ENCODE measurements around the gene C4B. TPM values are rescaled to one million over a fixed set of nuclear protein-coding genes. Genes with fewer than 3 reads are reported as not detected.
"Not testable (repeated sequence)": the region's sequence is repeated elsewhere in the genome, so short reads cannot be mapped to it uniquely, and the experiment has no call there.

The C4B gene
- polyA plus RNA-seq, 4 donors = 9.6 to 87.6 (median 26.6) TPM

- FAIRE-seq; H3K27ac ChIP-seq (ENCODE audit: low read depth in 1 of 3, low read length in 2 of 3); H3K4me3 ChIP-seq (ENCODE audit: low read depth in 1 of 3, low read length in 3 of 3); DNase-seq; H3K9me3 ChIP-seq (ENCODE audit: control insufficient read depth in 2 of 2, insufficient read depth in 1 of 2, low read depth in 1 of 2, low read length in 1 of 2); H3K36me3 ChIP-seq (ENCODE audit: control insufficient read depth in 3 of 3, insufficient read depth in 2 of 3, low read depth in 1 of 3, low read length in 3 of 3); H3K4me1 ChIP-seq (ENCODE audit: control insufficient read depth in 3 of 3, insufficient read depth in 2 of 3, low read depth in 1 of 3, low read length in 2 of 3); H3K27me3 ChIP-seq (ENCODE audit: control insufficient read depth in 3 of 3, insufficient read depth in 3 of 3, low read length in 3 of 3): not testable (repeated sequence)
- WGBS, 3 donors = 54 to 75% (median 70%) methylated on average over 5 to 7 of the region's 10 CpGs
These were observed 26.8 kb downstream of the C4B start for GRCh38 chr6:32041385-32041784.

- not testable (repeated sequence) for H3K27ac ChIP-seq (ENCODE audit: low read depth in 1 of 3, low read length in 2 of 3); H3K27me3 ChIP-seq (ENCODE audit: control insufficient read depth in 3 of 3, insufficient read depth in 3 of 3, low read length in 3 of 3); DNase-seq; H3K4me1 ChIP-seq (ENCODE audit: control insufficient read depth in 3 of 3, insufficient read depth in 2 of 3, low read depth in 1 of 3, low read length in 2 of 3); H3K4me3 ChIP-seq (ENCODE audit: low read depth in 1 of 3, low read length in 3 of 3); H3K9me3 ChIP-seq (ENCODE audit: control insufficient read depth in 2 of 2, insufficient read depth in 1 of 2, low read depth in 1 of 2, low read length in 1 of 2); H3K36me3 ChIP-seq (ENCODE audit: control insufficient read depth in 3 of 3, insufficient read depth in 2 of 3, low read depth in 1 of 3, low read length in 3 of 3); FAIRE-seq
- WGBS, 3 donors = 89 to 92% (median 92%) methylated on average over 10 to 14 of the region's 15 CpGs
These were observed 27.7 kb downstream of the C4B start for GRCh38 chr6:32042276-32042675.

GRCh38 chr6:32043589-32044380, 29.2 kb downstream of the C4B start:
- not testable (repeated sequence) for H3K9me3 ChIP-seq (ENCODE audit: control insufficient read depth in 2 of 2, insufficient read depth in 1 of 2, low read depth in 1 of 2, low read length in 1 of 2); H3K4me3 ChIP-seq (ENCODE audit: low read depth in 1 of 3, low read length in 3 of 3); FAIRE-seq; H3K27me3 ChIP-seq (ENCODE audit: control insufficient read depth in 3 of 3, insufficient read depth in 3 of 3, low read length in 3 of 3); DNase-seq; H3K27ac ChIP-seq (ENCODE audit: low read depth in 1 of 3, low read length in 2 of 3); H3K36me3 ChIP-seq (ENCODE audit: control insufficient read depth in 3 of 3, insufficient read depth in 2 of 3, low read depth in 1 of 3, low read length in 3 of 3)
- H3K4me1 ChIP-seq (ENCODE audit: control insufficient read depth in 3 of 3, insufficient read depth in 2 of 3, low read depth in 1 of 3, low read length in 2 of 3) = peaks cover 0 to 11% (median 0%) of the 10 kb centered on the region in 3 donors
- WGBS, 3 donors = 83 to 89% (median 88%) methylated on average over 11 to 18 of the region's 31 CpGs

GRCh38 chr6:32044916-32045315, 30.3 kb downstream of the C4B start:
- H3K27ac ChIP-seq (ENCODE audit: low read depth in 1 of 3, low read length in 2 of 3); H3K36me3 ChIP-seq (ENCODE audit: control insufficient read depth in 3 of 3, insufficient read depth in 2 of 3, low read depth in 1 of 3, low read length in 3 of 3); H3K4me3 ChIP-seq (ENCODE audit: low read depth in 1 of 3, low read length in 3 of 3); DNase-seq; H3K9me3 ChIP-seq (ENCODE audit: control insufficient read depth in 2 of 2, insufficient read depth in 1 of 2, low read depth in 1 of 2, low read length in 1 of 2); FAIRE-seq; H3K27me3 ChIP-seq (ENCODE audit: control insufficient read depth in 3 of 3, insufficient read depth in 3 of 3, low read length in 3 of 3): not testable (repeated sequence)
- H3K4me1 ChIP-seq (ENCODE audit: control insufficient read depth in 3 of 3, insufficient read depth in 2 of 3, low read depth in 1 of 3, low read length in 2 of 3) = peaks cover 0 to 11% (median 0%) of the 10 kb centered on the region in 3 donors
- 84 to 92% (median 84%) methylated on average over 7 to 14 of the region's 18 CpGs for WGBS, 3 donors

- FAIRE-seq (no peak), DNase-seq (peak in 1 of 2 donors; percentile 2)
- no peak overlapping the region for H3K4me3 ChIP-seq (ENCODE audit: low read depth in 1 of 3, low read length in 3 of 3)
- H3K9me3 ChIP-seq (ENCODE audit: control insufficient read depth in 2 of 2, insufficient read depth in 1 of 2, low read depth in 1 of 2, low read length in 1 of 2) = no peaks in the 10 kb centered on the region
- peaks cover 0 to 11% (median 0%) of the 10 kb centered on the region in 3 donors for H3K4me1 ChIP-seq (ENCODE audit: control insufficient read depth in 3 of 3, insufficient read depth in 2 of 3, low read depth in 1 of 3, low read length in 2 of 3)
- WGBS, 3 donors = 76 to 86% (median 79%) methylated on average over 21 to 22 of the region's 22 CpGs
- H3K36me3 ChIP-seq (ENCODE audit: control insufficient read depth in 3 of 3, insufficient read depth in 2 of 3, low read depth in 1 of 3, low read length in 3 of 3) = peaks cover 0 to 5% (median 0%) of the 10 kb centered on the region in 3 donors
- H3K27me3 ChIP-seq (ENCODE audit: control insufficient read depth in 3 of 3, insufficient read depth in 3 of 3, low read length in 3 of 3) = no peaks in the 10 kb centered on the region
- peak overlapping the region in 2 of 3 donors; percentile 22 to 76 for H3K27ac ChIP-seq (ENCODE audit: low read depth in 1 of 3, low read length in 2 of 3)
These were observed 31.3 kb downstream of the C4B start for GRCh38 chr6:32045811-32046449.

GRCh38 chr6:32046450-32047083, 32.0 kb downstream of the C4B start:
- FAIRE-seq = no peak
- peak in 1 of 2 donors; percentile 19 for DNase-seq
- 32 to 45% (median 43%) methylated on average over 14 of the region's 14 CpGs for WGBS, 3 donors
- no peaks in the 10 kb centered on the region for H3K27me3 ChIP-seq (ENCODE audit: control insufficient read depth in 3 of 3, insufficient read depth in 3 of 3, low read length in 3 of 3)
- H3K9me3 ChIP-seq (ENCODE audit: control insufficient read depth in 2 of 2, insufficient read depth in 1 of 2, low read depth in 1 of 2, low read length in 1 of 2) = no peaks in the 10 kb centered on the region
- peaks cover 0 to 5% (median 0%) of the 10 kb centered on the region in 3 donors for H3K36me3 ChIP-seq (ENCODE audit: control insufficient read depth in 3 of 3, insufficient read depth in 2 of 3, low read depth in 1 of 3, low read length in 3 of 3)
- peaks cover 0 to 11% (median 0%) of the 10 kb centered on the region in 3 donors for H3K4me1 ChIP-seq (ENCODE audit: control insufficient read depth in 3 of 3, insufficient read depth in 2 of 3, low read depth in 1 of 3, low read length in 2 of 3)
- H3K27ac ChIP-seq (ENCODE audit: low read depth in 1 of 3, low read length in 2 of 3) = peak overlapping the region in 1 of 3 donors; percentile 76
- H3K4me3 ChIP-seq (ENCODE audit: low read depth in 1 of 3, low read length in 3 of 3) = no peak overlapping the region

- Histone ChIP-seq H3K4me3 (ENCODE audit: low read depth in 1 of 3, low read length in 3 of 3) (no peak overlapping the region), H3K27me3 (ENCODE audit: control insufficient read depth in 3 of 3, insufficient read depth in 3 of 3, low read length in 3 of 3) (no peaks in the 10 kb centered on the region), H3K27ac (ENCODE audit: low read depth in 1 of 3, low read length in 2 of 3) (peak overlapping the region in 1 of 3 donors; percentile 76), H3K9me3 (ENCODE audit: control insufficient read depth in 2 of 2, insufficient read depth in 1 of 2, low read depth in 1 of 2, low read length in 1 of 2) (no peaks in the 10 kb centered on the region), H3K36me3 (ENCODE audit: control insufficient read depth in 3 of 3, insufficient read depth in 2 of 3, low read depth in 1 of 3, low read length in 3 of 3) (peaks cover 0 to 5% (median 0%) of the 10 kb centered on the region in 3 donors), H3K4me1 (ENCODE audit: control insufficient read depth in 3 of 3, insufficient read depth in 2 of 3, low read depth in 1 of 3, low read length in 2 of 3) (peaks cover 0 to 11% (median 0%) of the 10 kb centered on the region in 3 donors)
- FAIRE-seq (no peak), DNase-seq (peak in 1 of 2 donors; percentile 6)
- WGBS, 3 donors = 55 to 56% (median 55%) methylated on average over 11 of the region's 11 CpGs
These were observed 32.5 kb downstream of the C4B start for GRCh38 chr6:32047084-32047478.

- H3K9me3 ChIP-seq (ENCODE audit: control insufficient read depth in 2 of 2, insufficient read depth in 1 of 2, low read depth in 1 of 2, low read length in 1 of 2) = no peaks in the 10 kb centered on the region
- peaks cover 0 to 5% (median 0%) of the 10 kb centered on the region in 3 donors for H3K36me3 ChIP-seq (ENCODE audit: control insufficient read depth in 3 of 3, insufficient read depth in 2 of 3, low read depth in 1 of 3, low read length in 3 of 3)
- peaks cover 0 to 11% (median 0%) of the 10 kb centered on the region in 3 donors for H3K4me1 ChIP-seq (ENCODE audit: control insufficient read depth in 3 of 3, insufficient read depth in 2 of 3, low read depth in 1 of 3, low read length in 2 of 3)
- whole genome bisulfite sequencing, 3 donors = 70 to 77% (median 76%) methylated on average over 6 of the region's 6 CpGs
- FAIRE-seq = no peak
- peak in 1 of 2 donors; percentile 2 for DNase-seq
- no peaks in the 10 kb centered on the region for H3K27me3 ChIP-seq (ENCODE audit: control insufficient read depth in 3 of 3, insufficient read depth in 3 of 3, low read length in 3 of 3)
- H3K4me3 ChIP-seq (ENCODE audit: low read depth in 1 of 3, low read length in 3 of 3) = no peak overlapping the region
- H3K27ac ChIP-seq (ENCODE audit: low read depth in 1 of 3, low read length in 2 of 3) = peak overlapping the region in 1 of 3 donors; percentile 52
These were observed 32.9 kb downstream of the C4B start for GRCh38 chr6:32047539-32047854.

Measured in small intestine (tissue), 7 donors.